PC-3 (cell line): ENCODE results near the gene IST1.

ENCODE experiments used
- EZH2 ChIP-seq: fragments of 300-600 bp; sonication (generic); IDR thresholded peaks from one replicate; pipeline ENCODE4 v1.6.1; 2017; ENCODE audit warnings: antibody characterized with exemption, mild to moderate bottlenecking, low read length; ENCODE audit not compliant: unreplicated experiment
- TF ChIP-seq, protein P1 (sequence below): fragments of 300-600 bp; sonication (generic); conservative IDR thresholded peaks from 2 replicates; pipeline ENCODE4 v1.5.1; 2017; ENCODE audit warnings: antibody characterized with exemption, low read depth, mild to moderate bottlenecking, low read length

DNA sequence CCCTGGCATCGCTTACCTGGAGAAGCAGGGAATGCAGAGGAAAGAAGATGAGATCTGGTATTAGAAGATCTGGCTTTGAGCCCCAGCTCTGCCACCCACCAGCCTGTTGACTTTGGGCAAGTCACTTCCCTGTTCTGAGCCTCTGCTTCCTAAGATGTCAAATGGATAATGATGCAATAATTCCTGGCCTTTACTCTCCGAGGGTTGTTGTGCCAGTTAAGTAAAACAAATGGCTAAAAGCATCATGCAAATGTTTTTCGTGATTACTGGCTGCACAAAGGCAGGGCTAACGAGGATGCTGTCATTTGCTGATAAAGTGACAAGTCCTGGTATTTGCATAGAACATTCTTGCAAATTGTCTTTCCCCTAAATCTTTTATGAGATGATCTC is 10.1 kb upstream of the IST1 start:
- TF ChIP-seq, protein P1, sequence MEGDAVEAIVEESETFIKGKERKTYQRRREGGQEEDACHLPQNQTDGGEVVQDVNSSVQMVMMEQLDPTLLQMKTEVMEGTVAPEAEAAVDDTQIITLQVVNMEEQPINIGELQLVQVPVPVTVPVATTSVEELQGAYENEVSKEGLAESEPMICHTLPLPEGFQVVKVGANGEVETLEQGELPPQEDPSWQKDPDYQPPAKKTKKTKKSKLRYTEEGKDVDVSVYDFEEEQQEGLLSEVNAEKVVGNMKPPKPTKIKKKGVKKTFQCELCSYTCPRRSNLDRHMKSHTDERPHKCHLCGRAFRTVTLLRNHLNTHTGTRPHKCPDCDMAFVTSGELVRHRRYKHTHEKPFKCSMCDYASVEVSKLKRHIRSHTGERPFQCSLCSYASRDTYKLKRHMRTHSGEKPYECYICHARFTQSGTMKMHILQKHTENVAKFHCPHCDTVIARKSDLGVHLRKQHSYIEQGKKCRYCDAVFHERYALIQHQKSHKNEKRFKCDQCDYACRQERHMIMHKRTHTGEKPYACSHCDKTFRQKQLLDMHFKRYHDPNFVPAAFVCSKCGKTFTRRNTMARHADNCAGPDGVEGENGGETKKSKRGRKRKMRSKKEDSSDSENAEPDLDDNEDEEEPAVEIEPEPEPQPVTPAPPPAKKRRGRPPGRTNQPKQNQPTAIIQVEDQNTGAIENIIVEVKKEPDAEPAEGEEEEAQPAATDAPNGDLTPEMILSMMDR, result no peak
- TF ChIP-seq EZH2, result no peak
